NCI-H748 (cell line): Measurements from ENCODE around the gene TAC4.

Source experiments
- DNase-seq: peaks from one replicate; lab custom pipeline; 2025; ENCODE audit not compliant: unreplicated experiment; lab: John Stamatoyannopoulos, UW

Gene TAC4

GRCh38 chr17:49873466-49873865 is 25.6 kb upstream of the TAC4 start:
- peak; percentile 12 for DNase-seq

DNA sequence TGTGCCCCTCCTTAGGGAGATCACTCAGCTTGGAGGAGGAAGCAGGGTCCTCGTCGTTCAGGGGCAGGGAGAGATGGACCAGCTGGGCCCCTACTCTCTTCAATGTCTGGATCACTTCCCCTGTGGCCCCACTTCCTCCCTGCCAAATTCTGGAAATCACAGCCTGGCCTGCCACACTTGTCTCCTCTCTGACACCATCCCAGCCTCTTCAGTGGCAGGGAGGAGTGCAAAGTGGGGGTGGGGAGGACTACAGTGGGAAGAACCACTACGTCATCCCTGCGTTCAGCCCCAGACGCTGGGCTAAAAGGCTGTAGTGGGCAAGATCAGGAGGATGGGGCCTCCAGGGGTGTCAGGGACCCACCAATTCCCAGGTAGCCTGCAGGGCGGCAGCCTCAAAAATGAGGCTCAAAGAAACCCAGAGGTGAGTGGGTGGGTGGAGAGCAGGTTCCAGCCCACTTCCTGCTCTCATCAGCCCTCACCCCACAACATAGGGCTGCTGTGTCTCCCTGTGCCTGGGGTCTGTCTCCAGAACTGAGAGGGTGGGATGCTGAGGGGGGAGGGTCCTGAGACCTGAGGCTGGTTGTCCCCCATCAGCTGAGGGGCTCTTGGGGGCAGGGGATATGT is 25.0 kb upstream of the TAC4 start:
- DNase-seq, result no peak

DNA sequence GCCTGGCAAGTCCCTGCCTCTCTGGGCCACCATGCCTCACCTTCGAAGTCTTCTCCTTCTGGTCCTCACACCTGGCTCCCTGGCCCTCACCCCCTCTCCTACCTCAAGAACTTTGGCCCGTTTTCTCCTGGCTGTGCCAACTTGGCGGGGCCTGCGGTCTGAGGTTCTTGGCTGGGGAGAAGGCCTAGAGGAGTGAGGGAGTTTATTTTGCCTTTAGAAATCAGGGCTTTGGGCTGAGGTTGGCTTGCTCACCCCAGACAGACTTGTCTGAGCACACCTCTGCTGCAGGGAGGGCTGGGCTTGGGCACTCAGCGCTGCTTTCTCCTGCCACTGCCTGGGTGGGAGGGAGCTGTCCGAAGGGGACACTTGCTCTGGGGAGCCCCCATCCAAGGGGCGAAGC is 23.3 kb upstream of the TAC4 start:
- DNase-seq, result no peak

GRCh38 chr17:49870298-49870697 is 22.4 kb upstream of the TAC4 start:
- no peak for DNase-seq

GRCh38 chr17:49869038-49869374 is 21.1 kb upstream of the TAC4 start:
- no peak for DNase-seq

GRCh38 chr17:49866882-49867413 is 19.1 kb upstream of the TAC4 start:
- DNase-seq, result no peak

GRCh38 chr17:49866019-49866380 is 18.1 kb upstream of the TAC4 start:
- no peak for DNase-seq

DNA sequence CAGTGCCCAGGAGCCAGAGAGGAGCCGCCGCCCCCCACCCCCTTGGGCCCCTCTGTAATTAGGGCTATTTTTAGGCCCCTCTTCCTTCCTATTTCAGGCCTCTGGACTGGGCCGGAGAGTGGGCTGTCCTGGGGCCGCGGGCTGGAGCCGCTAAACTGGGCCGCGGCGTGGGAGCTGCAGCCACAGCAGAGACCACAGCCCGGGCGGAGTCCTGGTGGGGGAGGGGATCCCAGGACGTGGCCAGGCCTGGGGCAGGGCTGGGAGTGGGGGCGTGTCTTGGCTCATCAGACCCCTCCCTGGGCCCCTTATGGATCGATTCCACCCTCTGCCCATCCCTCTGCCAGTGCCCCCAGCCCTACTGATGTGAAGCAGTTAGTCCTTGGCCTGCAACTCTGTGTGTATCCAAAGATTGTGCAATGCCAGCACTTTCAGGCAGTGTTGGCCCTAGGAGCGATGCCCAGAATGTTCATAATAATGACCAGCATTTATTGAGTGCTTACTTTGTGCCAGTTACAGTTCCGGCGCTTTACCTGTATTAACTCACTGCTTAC is 15.0 kb upstream of the TAC4 start:
- DNase-seq, result no peak

DNA sequence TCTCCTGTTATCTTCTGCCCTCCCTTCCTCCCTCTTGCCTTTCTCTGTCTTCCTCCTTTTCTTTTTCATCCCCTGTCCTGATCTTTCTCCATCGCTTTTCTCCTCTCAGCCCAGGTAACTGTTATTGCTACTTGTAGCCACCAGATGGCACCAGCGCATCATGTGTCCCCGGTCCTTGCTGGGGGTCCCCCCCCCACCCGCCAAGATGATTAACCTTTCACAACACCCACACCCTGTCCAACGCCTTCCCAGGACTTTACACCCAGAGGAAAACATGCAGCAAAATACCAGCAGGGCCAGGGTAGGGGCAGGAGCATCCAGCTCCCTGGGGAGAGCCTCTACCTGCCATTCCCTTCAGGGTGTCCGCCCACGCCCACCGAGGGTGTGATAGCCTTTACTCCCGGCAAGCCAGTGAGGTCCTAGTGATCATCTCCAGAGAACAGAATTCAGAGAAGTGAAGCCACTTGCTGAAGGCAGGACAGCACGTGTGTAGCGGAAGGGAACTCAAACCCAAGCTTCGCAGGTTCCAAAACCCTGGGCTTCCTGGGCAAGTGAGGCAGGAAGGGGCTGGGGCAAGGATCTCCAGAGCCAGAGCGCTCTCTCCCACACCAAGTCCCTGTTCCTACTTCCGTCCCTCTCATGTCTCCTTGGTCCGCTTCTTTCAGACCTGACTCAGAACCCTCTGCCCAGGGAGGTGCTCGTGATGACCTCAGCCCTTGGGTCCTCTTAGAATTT is 13.4 kb upstream of the TAC4 start:
- DNase-seq, result peak; percentile 29

DNA sequence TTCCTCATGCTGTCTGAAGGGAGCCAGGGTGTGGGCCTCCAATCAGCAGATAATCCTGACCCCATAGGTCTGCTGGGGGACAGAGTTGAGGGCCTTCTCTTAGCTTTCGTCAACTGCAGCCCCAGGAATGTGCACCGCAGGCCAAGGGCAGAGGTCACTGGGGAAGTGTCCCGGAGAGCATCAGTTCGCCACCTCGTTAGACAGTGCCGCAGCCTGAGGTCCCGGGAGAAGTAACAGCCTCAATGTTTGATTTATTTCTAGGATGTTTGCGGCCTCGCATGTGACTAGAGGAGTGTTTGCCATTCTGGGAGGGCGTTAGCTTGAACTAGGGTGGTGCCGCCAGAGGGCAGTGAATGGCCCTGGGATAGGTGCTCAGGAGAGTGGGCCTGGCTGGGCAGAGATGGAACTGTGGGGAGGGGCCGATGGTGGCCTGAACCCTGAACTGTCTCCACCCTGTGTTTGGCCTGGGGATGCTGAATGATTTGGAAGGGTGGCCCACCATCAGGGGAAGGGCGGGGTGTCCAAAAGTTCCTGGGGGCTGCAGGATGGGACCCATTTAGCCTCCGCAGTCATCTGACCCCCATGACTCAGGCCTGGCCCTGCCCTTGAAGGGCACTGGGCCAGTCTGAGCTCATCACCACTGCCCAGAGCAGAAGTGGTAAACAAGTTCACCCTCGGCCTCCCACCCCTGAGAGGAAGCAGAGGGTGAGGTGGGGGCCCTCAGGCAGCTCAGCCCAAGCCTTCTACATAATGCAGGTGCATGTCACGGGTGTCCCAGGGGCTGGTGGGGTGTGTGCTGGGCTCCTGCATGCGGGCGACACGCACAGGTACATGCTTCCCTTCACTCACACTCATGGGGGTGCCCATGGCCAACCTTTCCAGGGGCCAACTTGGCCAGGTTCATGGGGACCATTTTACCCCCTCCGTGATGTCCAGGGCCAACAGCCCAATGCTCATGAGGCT is 12.4 kb upstream of the TAC4 start:
- DNase-seq, result no peak

DNA sequence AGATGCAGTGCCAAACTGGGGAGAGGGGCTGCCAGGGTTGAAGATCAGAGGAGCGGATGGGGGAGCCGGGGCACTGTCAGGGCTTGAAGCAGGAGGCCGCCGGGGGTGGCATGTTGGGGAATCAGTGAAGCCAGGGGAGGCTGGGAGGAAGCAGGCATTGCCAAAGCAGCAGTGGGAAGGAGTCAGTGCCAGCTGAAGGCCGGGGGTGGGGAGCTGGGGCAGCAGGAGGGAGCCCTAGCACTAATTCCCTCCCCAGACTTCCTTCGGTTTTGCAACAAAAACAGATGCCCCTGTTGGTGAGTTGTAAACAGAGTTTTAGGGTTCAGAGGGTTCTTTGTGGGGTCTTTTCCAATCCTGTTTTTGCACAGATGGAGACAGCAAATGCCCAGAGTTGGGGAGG is 10.9 kb upstream of the TAC4 start:
- no peak for DNase-seq

DNA sequence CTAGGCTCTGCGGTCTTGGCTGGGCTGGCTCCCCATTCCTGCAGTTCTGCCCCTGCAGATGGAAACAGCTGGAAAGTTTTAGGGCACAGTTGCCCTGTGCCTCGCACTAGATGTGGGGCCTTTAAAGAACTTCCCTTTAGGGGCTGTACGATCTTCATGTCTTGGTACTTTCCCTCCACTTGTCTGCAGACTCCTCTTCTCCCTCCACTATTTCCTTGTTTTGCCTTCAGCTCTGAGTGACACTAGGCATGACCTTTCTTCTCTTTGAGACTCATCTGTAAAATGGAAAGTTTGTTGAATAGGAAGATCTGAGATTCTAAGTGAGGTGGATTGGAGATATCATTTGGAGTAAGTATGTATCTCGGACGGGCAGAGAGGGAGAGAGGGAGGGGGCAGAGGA is 6.3 kb upstream of the TAC4 start:
- no peak for DNase-seq

DNA sequence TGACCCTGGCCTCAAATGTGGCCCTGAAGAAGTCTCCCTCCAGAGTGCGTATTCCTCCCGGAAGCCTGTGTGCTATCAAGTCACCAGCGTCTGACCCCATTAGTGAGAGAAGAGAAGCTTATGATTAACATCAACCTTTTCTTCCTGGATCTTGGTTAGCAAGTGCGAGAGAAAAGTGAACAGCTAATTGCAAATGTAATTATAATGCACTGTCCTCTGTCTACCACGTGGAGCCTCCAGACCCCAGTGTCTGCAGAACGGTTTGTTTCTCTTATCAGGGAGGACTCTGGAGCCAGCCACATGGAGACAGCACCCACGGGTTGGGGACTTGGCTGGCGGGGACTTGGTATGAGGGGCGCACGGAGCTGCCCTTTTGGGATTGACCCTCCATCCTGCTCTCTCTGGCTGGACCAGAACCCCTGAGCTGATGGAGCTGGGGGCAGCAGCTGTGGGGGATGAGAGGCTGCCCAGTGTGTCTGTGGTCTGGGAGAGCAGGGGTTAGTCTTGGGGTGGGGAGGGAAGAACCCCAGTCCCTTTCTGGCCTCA is 5.7 kb upstream of the TAC4 start:
- no peak for DNase-seq

- DNase-seq, result peak; percentile 60
These were observed 3.8 kb upstream of the TAC4 start for GRCh38 chr17:49851387-49852291.

- DNase-seq, result no peak
These were observed 3.0 kb upstream of the TAC4 start for GRCh38 chr17:49850772-49851386.

DNA sequence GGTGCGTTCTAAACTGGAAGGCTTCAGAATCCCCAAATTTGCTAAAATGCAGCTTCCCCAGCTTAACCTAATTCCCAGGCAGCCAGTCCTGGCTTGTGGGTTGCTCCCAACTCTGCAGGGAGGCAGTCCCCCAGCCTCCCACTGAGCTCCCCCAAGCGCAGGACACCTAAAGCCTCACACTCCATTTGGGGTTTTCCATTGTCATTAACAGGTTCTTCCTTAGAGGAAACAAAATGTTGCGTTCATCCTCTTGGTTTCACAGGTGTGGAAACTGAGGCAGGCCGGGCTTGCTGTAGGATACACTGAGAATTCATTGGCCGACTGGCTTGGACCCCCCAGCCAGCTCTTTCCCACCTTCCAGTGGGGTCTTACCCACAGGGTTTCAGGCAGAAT is 2.3 kb upstream of the TAC4 start:
- DNase-seq, result no peak

DNA sequence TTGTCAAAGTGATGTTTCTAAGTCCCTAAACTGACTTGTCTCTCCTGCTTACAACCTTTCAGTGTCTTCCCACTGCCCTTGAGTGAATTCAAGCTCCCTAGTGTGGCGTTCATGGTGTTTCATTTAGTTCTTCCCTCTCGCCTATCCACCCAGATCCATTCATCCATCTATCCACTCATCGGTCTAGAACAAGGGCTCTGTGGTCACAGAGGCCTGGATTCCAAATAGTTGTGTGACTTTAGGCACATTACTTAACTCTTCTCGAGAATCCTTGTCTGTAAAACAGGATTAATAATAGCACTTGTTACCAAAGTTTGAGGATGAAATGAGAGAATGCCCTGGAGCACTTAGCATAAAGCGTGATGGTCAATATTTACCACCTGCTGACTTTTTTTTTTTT is 870 bp upstream of the TAC4 start:
- no peak for DNase-seq

DNA sequence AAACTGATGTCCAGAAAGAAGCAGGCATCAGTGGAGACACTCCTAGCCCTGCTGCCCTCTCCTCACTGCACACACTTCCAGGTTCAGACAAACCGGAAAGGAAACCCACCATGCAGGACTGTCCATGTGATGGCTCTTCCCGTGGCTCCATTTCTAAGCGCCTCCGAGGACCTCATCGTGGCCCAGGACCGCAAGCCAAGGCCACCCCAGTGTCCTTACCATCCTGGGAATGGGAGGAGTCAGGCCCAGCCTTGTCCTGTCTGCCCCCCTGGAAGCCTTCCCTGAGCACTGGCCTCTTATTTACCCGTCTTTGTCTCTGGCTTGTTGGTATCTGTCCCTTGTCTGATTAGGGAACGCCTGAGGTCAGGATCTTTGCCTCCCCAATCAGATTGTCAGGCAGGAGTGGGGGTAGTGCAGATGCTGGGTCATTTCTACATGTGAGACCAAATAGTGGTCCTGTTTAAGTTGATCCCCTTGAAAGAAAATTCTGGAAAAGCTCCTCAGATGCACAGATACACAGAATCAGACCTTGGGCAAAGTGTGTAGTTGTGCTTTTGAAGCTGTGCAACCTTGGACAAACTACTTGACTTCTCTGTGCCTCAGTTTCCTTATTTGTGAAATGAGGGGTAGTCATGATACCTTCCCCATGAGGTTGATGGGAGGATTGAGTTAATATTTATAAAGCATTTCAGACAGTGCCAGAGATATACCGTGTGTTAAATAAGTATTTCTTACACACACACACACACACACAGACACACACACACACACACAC is 744 bp downstream of the TAC4 start:
- no peak for DNase-seq

GRCh38 chr17:49845321-49845720 is 2.5 kb downstream of the TAC4 start:
- no peak for DNase-seq
